Measurements from ENCODE around the gene LCAT.
"Not testable (repeated sequence)": the region's sequence is repeated elsewhere in the genome, so short reads cannot be mapped to it uniquely, and the experiment has no call there.

The LCAT gene

DNA sequence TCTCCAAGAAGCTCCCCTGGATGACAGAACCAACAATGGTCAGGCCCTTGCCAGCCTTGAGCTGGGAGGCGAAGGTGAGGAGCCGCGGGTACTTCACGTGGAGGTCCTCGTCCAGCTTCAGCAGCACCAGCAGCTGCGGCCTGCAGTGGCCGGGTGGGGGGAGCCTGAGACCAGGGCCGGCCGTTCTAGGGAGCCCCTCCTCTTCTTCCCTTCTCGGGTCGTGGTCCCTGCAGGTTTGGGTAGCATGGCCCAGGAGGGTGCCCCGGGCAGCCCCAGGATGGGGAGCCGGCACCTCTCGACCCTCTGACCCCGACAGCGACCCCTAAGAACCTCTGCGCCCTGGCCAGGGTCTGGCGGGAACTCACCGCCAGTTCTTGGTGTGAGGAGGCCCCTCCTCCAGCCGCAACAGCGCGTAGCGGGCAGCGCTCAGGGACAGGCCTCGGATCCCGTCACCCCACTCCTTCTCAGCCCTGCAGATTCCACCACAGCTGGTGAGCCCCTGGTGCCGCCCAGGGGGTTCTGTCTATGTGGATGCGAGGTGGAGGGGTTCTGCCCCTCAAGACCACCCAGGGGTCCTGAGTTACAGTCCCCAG is 3.1 kb upstream of the LCAT start:
- no peak for DNase-seq (ENCODE audit: low spot score)

- no peak for DNase-seq (ENCODE audit: low spot score)
Measured at GRCh38 chr16:67946128-67946569, 2.2 kb upstream of the LCAT start.

DNA sequence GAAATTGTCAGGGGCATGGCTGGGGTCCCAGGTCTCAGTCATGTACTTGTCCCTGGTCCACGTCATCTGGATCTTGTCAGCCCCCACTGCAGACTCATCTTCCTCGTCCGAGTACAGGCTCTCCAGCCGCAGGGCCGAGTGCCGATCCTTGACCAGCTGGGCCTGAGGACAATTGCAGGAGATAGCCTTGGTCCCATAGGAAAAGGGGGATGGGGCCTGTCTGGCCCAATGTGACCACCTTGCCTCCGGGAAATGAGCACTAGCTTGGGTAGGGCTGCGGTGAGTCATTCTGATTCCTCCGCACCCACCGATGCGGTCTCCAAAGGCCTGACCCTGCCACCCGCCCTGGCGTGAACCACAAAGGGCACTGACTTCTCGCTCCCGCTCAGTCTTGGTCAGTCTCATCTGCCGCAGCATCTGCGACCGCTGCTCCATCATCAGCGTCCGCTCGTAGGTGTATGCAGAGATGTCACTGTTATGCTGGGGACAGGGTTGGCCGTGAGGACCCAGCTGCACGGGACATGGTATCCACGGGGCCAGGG is 1.5 kb upstream of the LCAT start:
- DNase-seq (ENCODE audit: low spot score), result no peak

DNA sequence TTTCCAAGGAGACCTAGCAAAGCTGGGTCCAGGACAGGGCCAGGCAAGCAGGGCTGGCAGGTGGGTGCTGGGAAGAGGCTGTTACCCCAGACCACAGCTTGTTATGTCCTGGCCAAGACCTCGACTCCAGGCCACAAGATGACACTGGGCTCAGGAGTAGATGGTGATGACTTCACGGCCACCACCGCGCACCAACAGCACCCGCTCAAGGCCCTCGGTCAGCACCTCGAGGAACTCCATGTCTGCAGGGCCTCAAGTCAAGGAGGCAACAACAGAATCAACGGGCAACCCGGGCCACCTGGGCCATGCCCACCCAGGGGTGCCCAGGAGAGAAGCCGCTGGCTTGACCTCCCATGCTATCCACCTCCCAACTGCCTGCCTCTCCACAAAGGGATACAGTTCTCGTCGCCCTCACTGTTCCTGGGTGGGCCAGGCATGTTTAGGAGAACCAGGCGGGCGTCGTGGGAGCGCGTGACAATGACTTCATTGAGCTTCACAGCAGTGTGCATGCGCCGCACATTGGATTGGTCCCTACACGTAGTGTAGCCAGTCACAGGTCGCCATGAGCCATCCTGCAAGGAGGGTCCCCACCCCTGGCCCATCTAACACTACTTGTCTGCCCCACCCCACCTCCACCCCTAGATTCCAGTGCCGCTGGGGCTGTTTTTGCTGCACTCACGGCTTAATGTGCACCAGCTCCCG is 921 bp upstream of the LCAT start:
- DNase-seq (ENCODE audit: low spot score), result no peak

- DNase-seq (ENCODE audit: low spot score), result no peak
Measured at GRCh38 chr16:67943256-67943618, 683 bp downstream of the LCAT start.

GRCh38 chr16:67942510-67943255 is 1.2 kb downstream of the LCAT start:
- DNase-seq (ENCODE audit: low spot score), result no peak

DNA sequence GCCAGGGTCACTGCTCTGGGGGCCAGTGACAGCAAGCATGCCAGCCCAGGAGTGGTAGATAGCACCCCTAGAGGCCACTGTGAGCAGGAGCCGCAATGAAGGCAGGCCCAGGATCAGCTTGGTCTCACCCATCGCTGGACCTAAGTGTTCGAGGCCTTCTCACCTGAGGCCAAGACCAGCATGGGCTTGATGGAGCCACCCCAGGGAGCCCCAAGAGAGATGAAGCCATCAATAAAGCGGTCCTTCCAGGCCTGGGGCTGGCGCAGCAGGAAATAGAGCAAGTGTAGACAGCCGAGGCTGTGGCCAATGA is 1.8 kb downstream of the LCAT start:
- peak; percentile 53 for DNase-seq (ENCODE audit: low spot score)

DNA sequence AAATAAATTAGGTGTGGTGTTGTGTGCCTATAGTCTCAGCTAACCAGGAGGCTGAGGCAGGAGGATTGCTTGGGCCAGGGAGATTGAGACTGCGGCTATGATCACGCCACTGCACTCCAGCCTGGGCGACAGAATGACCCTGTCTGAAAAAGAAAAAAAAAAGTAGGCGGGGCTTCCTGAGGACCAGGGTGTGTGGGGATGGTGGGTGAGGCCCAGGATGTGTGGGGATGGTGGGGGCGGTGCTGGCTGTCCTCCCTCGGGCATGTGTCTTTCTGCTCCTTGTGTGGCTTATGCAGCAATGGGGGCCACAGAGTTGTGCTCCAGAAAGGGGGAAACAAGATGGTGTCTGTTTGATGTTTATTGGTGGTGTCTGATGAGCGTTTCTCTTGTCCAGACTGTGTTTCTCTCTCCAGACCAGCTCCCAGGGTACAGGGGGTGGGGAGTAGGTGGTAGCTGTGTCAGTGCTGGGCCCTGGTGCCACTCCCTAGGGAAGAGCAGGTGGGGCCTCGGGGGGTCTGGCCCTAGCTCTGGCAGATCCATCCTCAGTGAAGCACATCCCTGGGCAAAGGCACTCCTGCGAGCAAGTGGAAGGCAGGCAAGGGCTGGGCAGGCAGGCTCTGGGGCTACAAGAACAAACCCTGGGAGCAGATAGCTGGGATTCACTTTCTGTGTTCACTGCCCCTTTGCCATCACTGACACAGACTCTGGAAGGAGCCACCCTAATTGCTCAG is 2.3 kb downstream of the LCAT start:
- no peak for DNase-seq (ENCODE audit: low spot score)

DNA sequence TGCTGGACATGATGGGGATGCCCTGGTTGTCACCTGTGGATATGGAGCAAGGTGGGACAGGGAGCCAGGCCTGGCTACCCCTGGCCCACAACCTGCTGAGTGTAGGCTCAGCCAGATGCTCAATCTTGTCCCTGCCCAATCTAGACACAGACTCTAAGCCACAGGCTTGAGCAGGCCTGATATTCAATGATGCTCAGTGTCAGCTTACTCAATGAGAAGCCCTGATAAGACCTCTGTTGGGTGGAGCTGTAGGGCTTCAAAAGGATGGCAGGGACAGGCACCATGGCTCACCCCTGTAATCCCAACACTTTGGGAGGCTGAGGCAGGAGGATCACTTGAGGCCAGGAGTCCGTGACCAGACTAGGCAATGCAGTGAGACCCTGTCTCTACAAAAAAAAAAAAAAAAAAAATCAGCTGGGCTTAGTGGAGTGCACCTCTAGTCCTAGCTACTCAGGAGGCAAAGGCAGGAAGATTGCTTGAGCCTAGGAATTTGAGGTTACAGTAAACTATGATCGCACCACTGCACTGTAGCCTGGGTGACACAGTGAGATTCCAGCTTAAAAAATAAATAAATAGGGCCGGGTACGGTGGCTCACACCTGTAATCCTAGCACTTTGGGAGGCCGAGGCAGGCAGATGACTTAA is 3.4 kb downstream of the LCAT start:
- peak; percentile 21 for DNase-seq (ENCODE audit: low spot score)

DNA sequence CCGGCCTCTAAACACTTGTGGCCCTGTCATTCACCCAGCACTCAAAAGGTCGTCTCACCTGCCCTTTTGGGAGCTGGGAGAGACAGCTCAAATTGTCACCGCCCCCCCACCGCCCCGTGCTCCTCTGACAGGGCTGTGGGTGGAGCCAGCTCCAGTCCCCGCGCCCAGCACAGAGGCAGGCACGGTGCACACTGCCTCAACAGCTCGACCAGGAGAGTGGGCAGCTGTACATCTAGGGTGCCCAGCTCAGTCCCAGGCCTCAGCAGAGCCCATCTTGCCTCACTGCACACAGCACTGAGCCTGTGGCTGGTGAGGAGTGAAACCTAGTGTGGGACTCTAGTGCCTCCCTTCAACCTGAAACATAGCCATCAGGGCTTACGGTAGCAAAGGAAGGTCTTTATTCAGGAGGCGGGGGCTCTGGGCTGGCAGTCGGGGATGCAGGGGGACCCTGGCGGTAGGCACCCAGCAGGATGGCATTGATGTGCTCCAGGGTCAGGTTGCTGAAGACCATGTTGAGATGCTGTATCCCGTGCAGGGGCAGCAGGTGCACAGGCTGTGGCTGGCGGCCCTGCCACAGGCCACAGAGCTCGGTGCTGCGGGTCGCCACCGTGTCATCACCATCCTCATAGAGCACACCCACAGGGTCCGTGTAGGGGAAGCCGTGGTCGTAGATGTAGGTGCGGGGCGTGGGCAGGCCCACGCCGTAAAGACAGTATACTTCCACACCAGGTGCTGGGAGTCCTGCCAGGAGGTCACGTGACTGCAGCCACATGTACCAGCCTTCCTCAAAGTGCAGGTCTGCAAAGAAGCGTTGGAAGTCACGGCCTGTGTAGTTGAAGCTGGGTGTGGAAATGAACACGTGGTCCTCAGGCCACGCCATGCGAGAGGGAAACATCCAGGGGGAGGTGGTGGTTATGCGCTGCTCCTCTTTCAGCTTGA is 4.1 kb downstream of the LCAT start:
- DNase-seq (ENCODE audit: low spot score), result no peak

DNA sequence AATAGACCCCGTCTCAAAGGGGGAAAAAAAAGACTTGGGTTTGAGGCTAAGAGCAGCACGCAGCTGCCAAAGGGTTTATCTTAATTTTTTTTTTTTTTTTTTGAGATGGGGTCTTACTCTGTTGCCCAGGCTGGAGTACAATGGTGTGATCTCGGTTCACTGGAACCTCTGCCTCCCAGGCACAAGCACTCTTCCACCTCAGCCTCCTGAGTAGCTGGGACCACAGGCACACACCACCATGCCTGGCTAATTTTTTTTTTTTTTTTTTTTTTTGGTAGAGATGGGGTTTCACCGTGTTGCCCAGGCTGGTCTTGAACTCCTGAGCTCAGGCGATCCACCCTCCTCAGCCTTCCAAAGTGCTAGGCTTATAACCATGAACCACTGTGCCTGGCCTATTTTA is 6.2 kb downstream of the LCAT start:
- not testable (repeated sequence) for DNase-seq (ENCODE audit: low spot score)

DNA sequence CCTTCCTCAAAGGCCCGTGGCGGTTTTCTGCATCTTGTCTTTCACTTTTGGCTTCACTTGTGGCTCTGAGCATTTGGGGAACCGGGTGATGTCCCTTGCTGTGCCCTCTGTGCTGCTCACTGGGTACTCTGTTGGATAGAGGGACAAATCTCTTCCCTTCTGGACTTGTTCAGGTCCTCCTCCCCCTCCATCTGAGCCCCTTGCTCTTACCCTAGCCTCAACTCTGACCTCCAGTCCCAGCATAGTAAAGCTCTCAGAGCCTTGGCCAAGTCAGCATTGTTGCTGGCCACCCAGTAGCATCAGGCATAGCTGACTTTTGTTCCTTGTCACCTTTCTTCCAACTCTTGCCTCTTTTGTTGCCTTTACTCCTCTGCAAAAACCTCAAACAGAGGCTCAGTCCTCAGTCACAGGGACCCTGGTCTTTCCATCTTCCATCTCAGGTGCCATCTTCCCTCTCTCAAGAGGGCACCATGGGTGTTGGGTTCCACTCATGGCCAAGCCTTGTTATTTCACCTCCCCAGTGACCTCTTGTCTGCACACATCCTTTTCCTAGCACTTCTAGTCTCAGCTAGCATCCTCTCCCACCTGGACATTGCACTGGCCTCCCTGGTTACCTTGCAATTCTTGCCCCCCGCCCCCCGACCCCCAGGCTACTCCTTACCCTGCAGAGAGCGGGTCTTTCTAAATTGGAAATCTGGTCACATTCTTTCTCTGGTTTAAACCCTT is 6.9 kb downstream of the LCAT start:
- peak; percentile 74 for DNase-seq (ENCODE audit: low spot score)

DNA sequence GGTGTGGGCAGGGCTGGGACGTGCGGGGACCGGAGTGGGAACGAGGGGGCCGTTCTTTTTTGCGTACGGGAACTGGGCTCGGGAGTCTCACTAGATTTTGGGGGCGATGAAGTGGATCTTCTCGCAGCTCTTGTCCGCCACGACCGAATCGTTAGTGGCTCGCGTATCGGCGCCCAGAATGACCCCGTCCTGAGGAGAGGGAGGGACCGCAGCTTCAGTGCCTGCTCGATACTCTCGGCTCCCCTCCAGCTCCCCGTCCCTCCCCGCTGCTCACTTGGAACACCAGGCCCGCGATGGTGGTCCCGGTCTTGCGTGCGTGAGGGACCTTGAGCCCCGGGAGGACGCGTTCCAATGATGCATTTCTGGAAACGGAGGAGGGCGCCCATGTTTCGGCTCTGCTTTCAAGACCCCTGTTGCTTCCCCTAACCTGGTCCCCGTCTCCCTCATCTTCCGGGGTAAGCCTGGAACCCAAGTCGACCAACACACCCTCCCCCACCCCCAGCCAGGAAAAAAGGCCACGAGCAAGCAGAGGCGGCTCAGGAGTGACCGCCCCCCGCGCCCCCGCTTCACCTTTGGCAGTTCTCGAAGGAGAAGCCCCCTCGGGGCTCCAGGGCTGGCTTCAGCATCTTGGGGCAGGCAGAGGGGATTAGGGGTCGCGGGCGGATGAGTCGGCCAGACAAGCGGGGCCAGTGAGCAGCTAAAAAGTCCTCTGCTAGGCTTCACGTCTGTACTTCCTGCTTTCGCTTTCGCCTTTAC is 7.6 kb downstream of the LCAT start, which contains the start of gene PSMB10:
TSS of gene PSMB10 (minus strand) at position 727 of the 756 bp plus-strand sequence. CDS start at position 626, 101 bp downstream.
- DNase-seq (ENCODE audit: low spot score), result peak; percentile 28

- peak; percentile 92 for DNase-seq (ENCODE audit: low spot score)
Measured at GRCh38 chr16:67935402-67936123, 8.4 kb downstream of the LCAT start.

DNA sequence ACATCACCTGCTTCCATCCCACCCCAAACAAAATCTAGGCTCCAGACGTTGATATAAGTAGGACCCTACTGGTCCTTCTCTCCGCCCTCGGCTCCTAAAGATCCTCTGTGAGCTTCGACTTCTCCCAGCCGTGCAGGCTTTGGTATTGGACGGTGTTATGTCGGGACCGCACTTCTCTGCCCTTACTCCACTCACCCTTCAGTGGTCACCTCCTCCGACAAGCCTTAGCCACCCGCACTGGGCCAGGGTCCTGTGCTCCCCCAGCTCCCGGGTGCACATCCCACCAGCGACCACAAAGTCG is 8.9 kb downstream of the LCAT start:
- DNase-seq (ENCODE audit: low spot score), result no peak

GRCh38 chr16:67934306-67935100 is 9.4 kb downstream of the LCAT start:
- no peak for DNase-seq (ENCODE audit: low spot score)

- DNase-seq (ENCODE audit: low spot score), result no peak
Measured at GRCh38 chr16:67933805-67934204, 10.1 kb downstream of the LCAT start.

GRCh38 chr16:67932462-67932840 is 11.5 kb downstream of the LCAT start:
- no peak for DNase-seq (ENCODE audit: low spot score)
